Cerebellar cortex (tissue), 1 donor: ENCODE results near the gene RAB11FIP3.

ENCODE experiments used
- DNase-seq: peaks from one replicate; pipeline ENCODE4 v3.0.0-alpha.2; 2015; ENCODE audit warnings: low spot score

RAB11FIP3 gene

GRCh38 chr16:519425-519824 lies 94.0 kb downstream of the RAB11FIP3 start:
- DNase-seq: no peak

- no peak for DNase-seq
These were observed 94.6 kb downstream of the RAB11FIP3 start for GRCh38 chr16:519841-520687.

GRCh38 chr16:520847-521246 lies 95.4 kb downstream of the RAB11FIP3 start:
- DNase-seq: no peak

GRCh38 chr16:521381-522210 lies 96.1 kb downstream of the RAB11FIP3 start:
- DNase-seq: no peak

GRCh38 chr16:522320-523096 lies 97.1 kb downstream of the RAB11FIP3 start:
- DNase-seq: no peak

- DNase-seq: no peak
These were observed 97.8 kb downstream of the RAB11FIP3 start for GRCh38 chr16:523097-523741.

GRCh38 chr16:524274-525040 lies 99.0 kb downstream of the RAB11FIP3 start:
- no peak for DNase-seq

GRCh38 chr16:525123-525519 lies 99.7 kb downstream of the RAB11FIP3 start:
- DNase-seq: no peak

- DNase-seq: peak; percentile 42
These were observed 100.2 kb downstream of the RAB11FIP3 start for GRCh38 chr16:525520-526180.

- DNase-seq: peak; percentile 38
These were observed 100.9 kb downstream of the RAB11FIP3 start for GRCh38 chr16:526181-527014.

- peak; percentile 83 for DNase-seq
These were observed 101.8 kb downstream of the RAB11FIP3 start, which contains the start of gene CAPN15 for GRCh38 chr16:527015-527903. CAPN15 (plus strand) TSS chr16:527712; CDS start chr16:546839, 19,127 bp downstream.

GRCh38 chr16:528111-529011 lies 102.9 kb downstream of the RAB11FIP3 start:
- no peak for DNase-seq

GRCh38 chr16:529012-529575 lies 103.6 kb downstream of the RAB11FIP3 start:
- no peak for DNase-seq

- DNase-seq: no peak
These were observed 104.8 kb downstream of the RAB11FIP3 start for GRCh38 chr16:530111-530817.

- DNase-seq: peak; percentile 43
These were observed 106.2 kb downstream of the RAB11FIP3 start for GRCh38 chr16:531494-532125.
